Measurements from ENCODE around the gene PPOX.

The PPOX gene

DNA sequence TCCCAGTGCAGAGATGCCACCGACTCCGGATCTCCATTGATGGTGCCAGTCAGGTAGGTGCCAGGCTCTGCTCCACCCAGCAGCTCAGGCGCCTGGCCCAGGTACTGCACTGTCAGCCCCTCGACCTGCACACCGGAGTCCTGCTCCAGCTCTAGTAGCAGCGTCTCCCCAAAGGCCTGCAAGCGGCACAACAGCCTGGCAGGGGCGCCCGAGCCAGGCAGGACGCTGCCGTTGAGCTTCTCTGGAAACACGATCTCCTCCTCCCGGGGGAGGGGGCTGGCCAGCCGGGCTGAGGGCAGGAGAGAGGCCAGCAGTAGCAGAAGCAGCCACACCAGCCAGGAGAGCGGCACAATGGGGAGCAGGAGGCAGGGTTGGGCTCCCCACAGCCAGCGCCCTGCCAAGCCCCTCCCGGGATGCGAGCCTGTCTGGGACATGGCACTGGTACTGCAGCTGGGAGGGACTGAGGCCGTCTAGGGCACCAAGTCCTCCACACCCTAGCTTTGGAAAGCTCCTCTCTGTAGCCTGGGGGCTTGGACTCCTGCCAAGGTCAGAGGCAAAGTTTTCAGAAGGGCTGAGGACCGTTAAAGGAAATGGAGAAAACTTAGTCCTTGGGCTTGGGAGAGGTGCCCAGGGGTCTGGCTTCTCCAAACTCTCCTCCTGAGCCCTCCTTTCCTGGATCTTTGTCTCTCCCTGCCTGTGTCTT is 32.1 kb downstream of the PPOX start:
- DNase-seq (ENCODE audit: low read depth): no peak

- no peak for DNase-seq (ENCODE audit: low read depth)
Measured at GRCh38 chr1:161198897-161199431, 32.7 kb downstream of the PPOX start, which contains the start of gene ADAMTS4. TSS of gene ADAMTS4 (minus strand) at chr1:161199054. CDS start at chr1:161198627, 427 bp downstream.

DNA sequence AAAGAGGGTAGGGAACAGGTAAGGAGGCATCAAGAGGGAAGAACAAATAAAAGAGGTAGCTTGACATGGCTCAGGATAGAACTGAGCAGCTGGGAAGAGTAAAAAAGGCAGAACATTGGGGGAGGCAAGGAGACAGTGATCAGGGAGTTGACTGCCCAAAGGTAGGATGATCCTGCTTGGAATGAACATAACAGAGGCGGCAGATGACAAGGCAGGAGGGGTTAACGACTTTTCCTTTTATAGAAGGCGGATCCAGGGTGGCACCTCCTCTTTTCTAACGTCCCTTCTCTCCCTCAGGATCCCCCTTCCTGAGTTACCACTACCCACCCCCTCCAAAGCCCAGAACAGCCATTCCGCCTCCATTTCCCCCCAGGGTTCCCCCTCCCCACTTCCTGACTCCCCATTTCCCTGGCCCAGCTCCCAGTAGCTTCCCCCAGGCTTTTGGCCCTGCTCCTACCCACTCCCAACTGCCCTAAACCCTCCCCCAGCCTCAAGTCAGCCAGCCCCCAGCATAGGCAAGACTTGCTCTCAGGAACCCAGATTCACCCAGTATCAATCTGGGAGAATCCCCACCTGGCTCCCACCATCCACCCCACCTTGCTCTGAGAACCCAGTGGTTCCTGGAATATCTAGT is 33.4 kb downstream of the PPOX start:
- no peak for DNase-seq (ENCODE audit: low read depth)

GRCh38 chr1:161200421-161200991 is 34.3 kb downstream of the PPOX start:
- DNase-seq (ENCODE audit: low read depth): no peak

DNA sequence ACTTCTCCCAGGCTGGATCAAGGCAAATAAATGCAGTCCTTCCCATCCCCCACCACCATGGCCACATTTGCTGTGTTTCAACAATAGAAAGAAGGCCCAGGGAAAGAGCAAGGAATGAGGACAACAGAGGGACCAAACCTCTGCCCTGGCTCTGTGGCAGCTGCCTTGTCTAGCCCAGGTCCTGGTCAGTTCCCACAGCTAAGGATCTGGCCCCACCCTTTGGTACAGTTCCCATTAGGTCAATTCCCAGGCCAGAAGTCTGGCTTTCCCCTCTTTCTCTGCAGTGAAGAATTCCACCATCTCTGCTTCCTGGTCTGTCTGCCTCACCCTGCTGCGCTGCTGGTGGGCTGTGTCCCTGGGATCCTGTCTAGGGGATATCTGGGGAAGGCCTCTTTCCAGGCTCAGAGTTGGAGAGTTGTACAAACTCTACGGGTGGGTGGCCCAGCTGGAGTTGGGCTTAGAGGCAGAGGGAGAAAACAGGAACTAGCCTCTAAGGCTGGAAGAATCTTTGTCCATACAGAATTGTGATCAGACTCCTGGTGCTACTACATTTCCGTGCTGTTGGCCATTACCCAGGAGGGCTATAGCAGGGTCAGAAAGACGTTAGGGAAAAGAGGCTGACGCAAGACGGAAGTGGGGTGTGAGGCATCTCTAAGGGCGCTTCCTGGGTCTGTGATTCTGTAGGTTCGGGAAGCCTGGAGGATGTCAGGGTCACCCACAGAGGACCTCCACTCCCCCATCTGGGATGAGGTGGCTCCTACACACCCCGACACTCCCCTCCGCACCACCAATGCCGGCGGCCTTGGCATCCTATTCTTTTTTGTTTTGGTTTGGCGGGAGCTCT is 35.0 kb downstream of the PPOX start:
- no peak for DNase-seq (ENCODE audit: low read depth)

DNA sequence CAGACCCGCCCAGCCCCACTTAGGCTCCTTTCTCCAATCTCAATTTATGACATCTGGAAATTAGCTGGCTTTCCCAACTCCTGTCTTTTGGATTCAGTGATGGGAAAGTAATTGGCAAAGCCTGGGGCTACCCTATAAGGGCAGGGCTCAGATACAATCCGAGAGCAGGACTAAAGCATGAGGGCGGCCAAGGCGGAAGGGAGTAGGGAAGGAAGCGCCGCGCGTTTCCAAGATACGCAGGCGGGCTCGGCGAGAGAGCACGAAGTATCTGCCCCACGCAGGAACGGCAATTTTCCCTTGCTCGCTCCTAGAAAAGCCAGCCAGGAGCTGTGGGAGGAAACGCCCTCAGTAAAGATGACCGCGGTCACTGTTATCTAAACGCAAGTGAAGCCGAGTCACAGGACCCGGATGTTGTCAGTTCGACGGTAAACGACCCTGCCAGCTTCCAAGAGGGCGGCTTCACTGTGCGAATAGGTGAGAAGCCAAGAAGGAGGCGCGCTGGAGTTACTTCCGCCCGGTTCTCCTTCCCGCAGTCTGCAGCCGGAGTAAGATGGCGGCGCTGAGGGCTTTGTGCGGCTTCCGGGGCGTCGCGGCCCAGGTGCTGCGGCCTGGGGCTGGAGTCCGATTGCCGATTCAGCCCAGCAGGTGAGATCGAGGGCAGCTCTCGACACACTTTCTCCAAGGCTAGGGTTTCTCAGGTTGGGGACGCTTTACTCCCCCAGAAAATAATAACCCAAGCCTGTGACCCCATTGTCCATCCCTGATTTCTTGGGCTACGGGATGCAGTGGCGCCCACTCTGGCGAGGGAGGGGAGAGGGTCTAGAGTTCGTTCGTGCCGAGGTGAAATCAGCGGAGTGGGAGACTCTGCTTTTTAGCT is 35.8 kb downstream of the PPOX start, which contains the start of gene NDUFS2:
TSS of gene NDUFS2 (plus strand) at position 532 of the 877 bp plus-strand sequence. CDS start at position 551, 19 bp downstream.
- peak; percentile 94 for DNase-seq (ENCODE audit: low read depth)

- DNase-seq (ENCODE audit: low read depth): no peak
Measured at GRCh38 chr1:161206411-161207140, 40.4 kb downstream of the PPOX start.

DNA sequence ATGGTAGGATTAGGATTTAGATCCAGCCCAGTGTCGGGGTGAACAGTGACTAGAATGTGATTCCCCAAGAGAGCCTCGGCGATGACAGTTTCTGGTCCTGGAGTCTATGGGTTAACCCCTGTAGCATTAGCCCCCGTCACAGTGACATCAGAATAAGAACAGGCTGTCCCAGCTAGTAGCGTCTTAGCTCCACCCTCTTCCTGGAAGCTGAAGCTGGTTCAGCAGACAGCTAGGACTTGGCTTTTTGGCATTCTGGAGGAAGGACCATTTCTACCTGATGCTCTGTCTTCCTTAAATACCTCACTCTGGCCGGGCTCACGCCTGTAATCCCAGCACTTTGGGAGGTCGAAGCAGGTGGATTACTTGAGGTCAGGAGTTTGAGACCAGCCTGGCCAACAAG is 40.9 kb downstream of the PPOX start:
- no peak for DNase-seq (ENCODE audit: low read depth)

- peak; percentile 36 for DNase-seq (ENCODE audit: low read depth)
Measured at GRCh38 chr1:161209790-161210409, 43.7 kb downstream of the PPOX start.

GRCh38 chr1:161214369-161214768 is 48.1 kb downstream of the PPOX start:
- DNase-seq (ENCODE audit: low read depth): no peak

DNA sequence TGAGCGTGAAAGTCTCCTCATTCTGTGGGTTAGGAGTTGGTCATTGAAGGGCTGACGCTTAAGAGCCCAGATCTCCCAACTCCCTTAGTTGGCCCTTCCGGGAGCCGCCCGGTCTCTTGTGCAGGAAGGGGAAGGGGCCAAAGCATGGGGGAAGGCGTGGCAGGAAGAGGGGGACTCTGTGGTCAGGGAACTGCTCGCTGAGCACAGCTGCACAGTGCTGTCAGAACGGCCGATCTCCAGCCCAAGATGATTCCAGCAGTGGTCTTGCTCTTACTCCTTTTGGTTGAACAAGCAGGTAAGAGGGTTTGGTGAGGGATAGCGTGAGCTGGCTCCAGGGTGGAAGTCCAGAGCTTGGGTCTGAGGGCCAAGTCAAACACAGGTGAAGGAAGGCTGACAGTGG is 48.9 kb downstream of the PPOX start, which contains the start of gene FCER1G:
TSS of gene FCER1G (plus strand) at position 220 of the 400 bp plus-strand sequence. CDS start at position 247, 27 bp downstream.
- DNase-seq (ENCODE audit: low read depth): no peak

DNA sequence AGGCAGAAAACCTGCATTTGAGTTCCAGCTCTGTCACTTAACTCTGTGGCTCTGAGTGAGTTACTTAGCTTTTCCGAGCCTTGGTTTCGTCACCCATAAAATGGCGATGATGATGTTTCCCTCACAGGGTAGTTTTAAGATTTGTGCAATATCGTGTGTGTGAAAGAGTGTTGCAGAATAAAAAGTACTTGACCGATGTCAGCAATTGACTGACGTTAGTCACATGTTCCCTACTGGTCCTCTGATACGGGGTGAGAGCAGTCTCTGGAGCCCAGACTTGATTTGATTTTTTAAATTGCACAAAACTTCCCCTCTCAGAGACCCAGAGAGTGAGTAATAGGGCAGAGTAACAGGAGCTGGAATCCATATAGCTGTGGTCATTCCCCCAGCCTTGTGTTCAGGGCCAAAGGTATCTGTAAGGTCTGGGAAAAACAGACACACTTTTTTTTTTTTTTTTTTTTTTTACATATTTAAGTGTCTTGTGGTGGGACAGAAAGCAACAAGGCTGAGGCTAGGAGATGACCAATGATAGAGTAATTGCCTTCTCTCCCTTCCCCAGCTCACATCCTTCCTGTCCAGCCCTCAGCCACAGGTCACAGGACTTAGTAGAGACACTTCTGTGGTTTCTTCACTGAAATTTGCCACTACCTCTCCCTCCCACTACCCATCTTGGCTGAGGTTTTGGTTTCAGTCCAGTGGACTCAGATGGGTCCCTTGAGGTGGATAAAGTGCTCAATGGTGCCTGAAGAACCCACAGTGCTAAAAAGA is 50.9 kb downstream of the PPOX start:
- DNase-seq (ENCODE audit: low read depth): no peak

- no peak for DNase-seq (ENCODE audit: low read depth)
Measured at GRCh38 chr1:161217831-161218230, 51.6 kb downstream of the PPOX start.

DNA sequence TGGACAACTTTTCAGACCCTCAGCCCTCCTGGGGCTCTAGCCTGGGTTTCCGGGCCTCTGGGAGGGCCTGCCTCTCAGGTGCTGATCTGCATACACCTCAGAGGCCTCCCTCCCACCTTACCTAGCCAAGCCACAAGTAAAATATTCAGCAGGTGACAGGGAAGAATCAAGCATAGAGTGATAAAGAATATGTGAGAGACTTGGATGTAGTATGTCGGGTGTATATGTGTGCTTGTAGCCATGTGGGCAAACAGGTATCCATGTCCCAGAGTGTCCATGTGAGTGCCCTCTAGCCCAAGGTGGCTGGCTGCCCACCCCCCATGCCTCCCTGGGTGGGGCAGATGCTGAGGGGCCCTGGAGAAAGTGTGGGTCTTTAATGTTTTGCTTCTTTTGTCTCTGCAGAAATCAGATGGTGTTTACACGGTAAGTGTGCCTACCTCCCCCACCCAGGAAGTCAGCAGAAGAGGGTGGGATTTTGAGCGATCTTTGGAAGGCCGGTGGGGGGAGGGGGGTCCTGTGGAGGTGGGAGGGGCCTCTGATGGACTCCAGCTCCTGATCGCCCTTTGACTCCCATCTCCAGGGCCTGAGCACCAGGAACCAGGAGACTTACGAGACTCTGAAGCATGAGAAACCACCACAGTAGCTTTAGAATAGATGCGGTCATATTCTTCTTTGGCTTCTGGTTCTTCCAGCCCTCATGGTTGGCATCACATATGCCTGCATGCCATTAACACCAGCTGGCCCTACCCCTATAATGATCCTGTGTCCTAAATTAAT is 52.3 kb downstream of the PPOX start:
- DNase-seq (ENCODE audit: low read depth): no peak

DNA sequence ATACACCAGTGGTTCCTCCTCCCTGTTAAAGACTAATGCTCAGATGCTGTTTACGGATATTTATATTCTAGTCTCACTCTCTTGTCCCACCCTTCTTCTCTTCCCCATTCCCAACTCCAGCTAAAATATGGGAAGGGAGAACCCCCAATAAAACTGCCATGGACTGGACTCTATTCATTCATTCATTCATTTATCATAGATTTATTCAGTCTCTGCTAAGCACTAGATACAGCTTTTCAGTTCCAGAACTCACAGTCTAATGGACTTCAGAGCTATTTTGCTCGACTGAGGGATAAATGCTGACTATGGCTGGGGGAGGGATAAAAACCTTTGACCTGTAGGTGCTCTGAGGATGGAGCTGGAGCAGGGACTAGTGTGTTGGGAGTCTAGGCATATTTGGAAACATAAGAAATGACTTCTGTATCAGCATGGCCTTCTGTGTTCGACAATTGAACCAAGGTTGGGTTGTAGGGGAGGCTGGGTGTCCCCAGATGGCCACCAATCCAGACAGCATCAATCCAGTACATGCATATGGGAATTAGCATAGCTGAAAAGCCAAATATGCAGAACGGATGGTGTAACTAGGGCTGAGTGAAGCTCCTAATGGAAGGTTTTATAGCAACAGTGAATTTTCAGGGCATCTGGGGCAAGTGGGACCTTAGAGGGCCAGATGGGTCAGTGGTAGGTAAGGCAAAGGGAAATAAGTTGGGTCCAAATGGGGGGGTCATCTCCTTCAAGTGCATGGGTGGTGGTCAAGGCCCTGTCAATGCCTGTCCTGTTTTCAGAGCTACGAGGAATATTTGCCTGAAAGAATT is 53.1 kb downstream of the PPOX start:
- no peak for DNase-seq (ENCODE audit: low read depth)

DNA sequence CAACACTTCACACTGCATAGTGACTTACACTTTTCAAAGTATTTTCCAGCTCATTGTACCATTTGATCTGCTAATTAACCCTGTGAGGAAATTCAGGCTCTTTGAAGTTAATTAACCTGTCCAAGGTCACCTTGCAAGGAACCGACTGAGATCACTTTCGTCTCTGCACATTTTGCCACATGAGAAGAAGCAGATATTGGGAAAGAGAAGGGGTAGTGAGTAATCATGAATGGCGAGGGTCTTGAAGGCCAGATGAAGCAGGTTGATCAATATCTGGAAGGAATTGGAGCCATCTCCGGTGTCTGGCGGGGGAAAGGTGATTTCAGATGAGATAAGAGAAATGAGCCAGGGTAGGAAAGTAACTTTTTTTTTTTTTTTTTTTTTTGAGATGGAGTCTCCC is 53.8 kb downstream of the PPOX start:
- DNase-seq (ENCODE audit: low read depth): no peak

All from T-helper 22 cell (primary cell).